Peyer's patch (tissue), 4 donors: ENCODE data around the gene KCMF1.

ENCODE experiments used
- POLR2A ChIP-seq, 2 donors: fragments of 450-650 bp; IDR thresholded peaks; one replicate each; pipeline ENCODE4 v1.5.1; 2017; ENCODE audit warnings: antibody characterized with exemption in 2 of 2, mild to moderate bottlenecking in 2 of 2, moderate library complexity in 2 of 2
- TF ChIP-seq, protein P1 (sequence below), 6 experiments: fragments of 450-650 bp in 4 of 6; fragments of 200-600 bp in 2 of 6; sonication (generic) in 1 of 6; IDR thresholded peaks; one replicate each; pipeline ENCODE4 v1.5.1; 2017 to 2019; ENCODE audit warnings: antibody characterized with exemption in 6 of 6, mild to moderate bottlenecking in 3 of 6, moderate library complexity in 1 of 6

- no peak for TF ChIP-seq POLR2A (IDR thresholded peaks at IDR 0.05)
- TF ChIP-seq, protein P1, sequence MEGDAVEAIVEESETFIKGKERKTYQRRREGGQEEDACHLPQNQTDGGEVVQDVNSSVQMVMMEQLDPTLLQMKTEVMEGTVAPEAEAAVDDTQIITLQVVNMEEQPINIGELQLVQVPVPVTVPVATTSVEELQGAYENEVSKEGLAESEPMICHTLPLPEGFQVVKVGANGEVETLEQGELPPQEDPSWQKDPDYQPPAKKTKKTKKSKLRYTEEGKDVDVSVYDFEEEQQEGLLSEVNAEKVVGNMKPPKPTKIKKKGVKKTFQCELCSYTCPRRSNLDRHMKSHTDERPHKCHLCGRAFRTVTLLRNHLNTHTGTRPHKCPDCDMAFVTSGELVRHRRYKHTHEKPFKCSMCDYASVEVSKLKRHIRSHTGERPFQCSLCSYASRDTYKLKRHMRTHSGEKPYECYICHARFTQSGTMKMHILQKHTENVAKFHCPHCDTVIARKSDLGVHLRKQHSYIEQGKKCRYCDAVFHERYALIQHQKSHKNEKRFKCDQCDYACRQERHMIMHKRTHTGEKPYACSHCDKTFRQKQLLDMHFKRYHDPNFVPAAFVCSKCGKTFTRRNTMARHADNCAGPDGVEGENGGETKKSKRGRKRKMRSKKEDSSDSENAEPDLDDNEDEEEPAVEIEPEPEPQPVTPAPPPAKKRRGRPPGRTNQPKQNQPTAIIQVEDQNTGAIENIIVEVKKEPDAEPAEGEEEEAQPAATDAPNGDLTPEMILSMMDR (IDR thresholded peaks at IDR 0.05): no peak
Measured at GRCh38 chr2:85096616-85097015, 125.7 kb downstream of the KCMF1 start.
